ENCODE measurements around the gene ST3GAL6. TPM values are rescaled to one million over a fixed set of nuclear protein-coding genes. Genes with fewer than 3 reads are reported as not detected.

The ST3GAL6 gene
- total RNA-seq, 1 donor from 2014 or later: 11.2 TPM

DNA sequence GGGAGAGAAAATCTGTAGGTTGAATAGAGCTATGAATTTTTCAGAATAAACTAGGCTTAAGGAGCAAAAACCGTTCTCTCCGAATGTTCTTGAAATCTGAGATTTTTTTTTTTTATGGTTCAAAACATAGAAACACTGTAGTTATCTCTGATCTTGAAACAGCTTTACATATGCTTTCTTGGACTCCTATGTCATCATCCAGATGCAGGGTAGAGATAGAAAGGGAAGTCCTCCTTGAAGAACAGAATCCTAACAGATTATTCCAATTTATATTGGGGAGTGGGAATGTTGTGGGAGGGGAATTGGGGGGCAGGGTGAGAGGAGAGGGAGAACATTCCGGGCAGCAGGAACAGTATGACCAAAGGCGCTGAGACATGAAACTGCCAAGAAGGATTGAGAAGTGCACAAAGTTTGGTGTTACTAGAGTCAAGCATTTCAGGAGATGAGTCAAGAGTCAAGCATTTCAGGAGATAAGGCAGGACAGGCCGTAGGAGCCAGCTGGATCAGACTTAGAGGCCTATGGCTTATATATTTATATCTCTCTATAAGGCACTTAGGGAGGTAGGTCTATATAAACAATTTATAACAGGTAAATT, 21.9 kb upstream of the ST3GAL6 start:
- DNase-seq: no peak

- DNase-seq: no peak
Observed at GRCh38 chr3:98743071-98743470, 20.1 kb upstream of the ST3GAL6 start.

DNA sequence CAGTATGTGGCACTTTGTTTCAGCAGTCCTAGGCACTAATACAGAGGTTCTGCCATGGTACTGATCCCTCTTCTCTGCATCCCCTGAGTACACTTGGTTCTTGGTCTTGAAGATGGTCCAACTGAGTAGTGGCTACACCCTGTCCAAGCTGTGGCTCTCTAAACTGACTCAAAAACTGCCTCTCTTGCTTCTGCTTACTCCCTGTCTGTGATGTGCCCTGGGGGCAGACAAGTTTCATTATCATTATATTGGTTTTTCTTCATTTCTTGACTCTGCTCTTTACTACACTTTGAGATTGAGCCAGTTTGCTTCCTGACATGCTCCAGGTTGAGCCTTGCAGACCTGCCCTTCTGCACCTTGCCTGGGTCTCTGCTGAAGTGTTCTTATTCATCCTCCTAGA, 18.9 kb upstream of the ST3GAL6 start:
- DNase-seq: no peak

DNA sequence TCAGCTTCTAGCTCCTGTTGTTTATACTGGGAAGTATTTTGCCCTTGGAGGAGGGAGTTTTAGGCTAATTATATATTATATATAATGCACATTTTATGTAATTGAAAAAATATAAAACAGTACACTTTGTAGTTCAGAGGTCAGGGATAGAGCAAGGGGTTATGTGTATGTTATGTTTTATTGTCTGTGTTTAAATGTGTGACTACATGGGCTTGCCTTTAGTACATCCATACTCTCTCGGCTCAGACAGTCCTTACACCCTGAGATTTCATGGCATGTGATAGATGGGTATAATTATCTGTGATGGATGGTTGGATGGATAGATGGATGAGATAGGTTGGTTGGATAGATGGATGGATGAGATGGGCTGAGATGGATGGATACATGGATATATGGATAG, 17.4 kb upstream of the ST3GAL6 start:
- DNase-seq: no peak

- no peak for DNase-seq
Observed at GRCh38 chr3:98746122-98746521, 17.0 kb upstream of the ST3GAL6 start.

- DNase-seq: no peak
Observed at GRCh38 chr3:98746882-98747281, 16.3 kb upstream of the ST3GAL6 start.

DNA sequence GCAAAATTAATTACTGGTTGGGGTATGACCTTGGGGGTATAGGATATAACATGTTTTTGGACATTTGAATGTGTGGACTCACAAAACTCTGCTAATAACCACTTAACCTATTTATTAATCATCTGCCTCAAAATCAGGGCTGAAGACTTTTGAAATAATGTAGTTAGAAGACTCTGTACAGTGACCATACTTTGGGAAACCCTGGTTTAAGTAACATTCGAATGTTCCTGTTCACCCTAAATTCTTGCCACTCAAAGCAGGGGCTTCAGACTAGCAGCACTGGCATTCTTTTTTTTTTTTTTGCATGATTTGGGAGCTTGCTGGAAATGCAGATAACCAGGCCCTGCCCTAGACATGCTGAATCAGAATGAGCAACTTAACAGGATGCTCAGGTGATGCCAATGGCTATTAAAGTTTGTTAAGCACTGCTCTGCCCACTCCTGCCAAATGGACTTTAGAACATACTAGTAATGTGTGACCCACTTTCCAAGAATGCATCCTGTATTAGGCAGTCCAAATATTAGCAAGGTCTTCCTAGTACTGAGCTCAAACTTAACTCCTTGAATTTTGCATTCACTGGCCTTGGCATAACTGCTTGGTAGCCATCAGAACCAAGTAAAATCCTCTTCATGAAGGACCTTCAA, 12.7 kb upstream of the ST3GAL6 start:
- no peak for DNase-seq

DNA sequence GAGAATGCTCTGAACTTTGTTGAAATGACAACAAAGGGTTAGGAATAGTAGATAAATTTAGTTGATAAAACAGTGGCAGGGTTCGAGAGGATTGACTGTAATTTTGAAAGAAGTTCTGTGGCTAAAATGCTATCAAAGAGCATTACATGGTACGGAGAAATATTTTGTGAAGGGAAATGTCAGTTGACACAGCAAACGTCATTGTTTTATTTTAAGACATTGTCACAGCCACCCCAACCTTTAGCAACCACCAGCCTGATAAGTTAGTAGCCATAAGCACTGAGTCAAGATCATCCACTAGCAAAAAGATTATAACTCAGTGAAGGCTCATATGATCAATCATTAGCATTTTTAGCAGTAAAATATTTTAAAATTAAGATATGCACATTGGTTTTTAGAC, 8.7 kb upstream of the ST3GAL6 start:
- DNase-seq: no peak

GRCh38 chr3:98755601-98756000, 7.5 kb upstream of the ST3GAL6 start:
- no peak for DNase-seq

DNA sequence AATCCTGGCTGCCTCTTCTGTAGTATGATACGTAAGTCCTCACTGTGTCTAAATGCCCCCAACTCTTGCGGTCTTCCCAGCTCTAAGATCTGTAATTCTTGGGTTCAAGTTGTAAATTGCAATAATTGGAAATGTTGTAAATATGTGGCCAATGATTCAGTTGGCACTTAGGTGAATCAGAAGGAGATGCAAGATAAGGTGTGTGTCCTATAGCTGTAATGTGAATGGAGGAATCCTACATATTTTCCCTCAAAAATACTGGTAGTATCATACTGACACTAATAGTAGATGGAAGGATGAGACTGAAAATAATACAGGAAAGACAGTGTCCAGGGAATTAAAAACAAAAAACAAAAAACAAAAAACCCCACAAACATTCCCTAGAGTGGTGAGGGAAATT, 3.5 kb upstream of the ST3GAL6 start:
- no peak for DNase-seq

GRCh38 chr3:98761643-98762229, 1.4 kb upstream of the ST3GAL6 start:
- DNase-seq: no peak

GRCh38 chr3:98763819-98764418, 779 bp downstream of the ST3GAL6 start:
- no peak for DNase-seq

DNA sequence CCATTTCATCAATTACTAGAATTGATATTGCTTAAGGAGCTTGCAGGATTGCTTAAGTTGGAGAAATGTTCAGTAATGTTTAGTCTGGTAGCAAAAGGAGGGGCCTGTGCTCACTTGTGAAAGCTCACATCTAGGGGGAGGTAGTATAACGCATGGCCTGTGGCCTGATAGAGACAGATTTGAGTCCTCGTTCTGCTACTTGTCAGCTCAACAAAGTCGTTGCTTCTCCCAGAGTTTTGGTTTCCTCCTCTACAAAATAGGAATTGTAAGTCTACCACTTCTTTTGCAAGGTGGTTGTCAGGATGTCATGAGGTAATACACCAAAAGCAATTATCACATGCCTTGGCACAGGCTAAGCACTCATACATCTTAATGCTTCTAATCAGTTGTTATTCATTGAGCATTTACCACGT, 1.3 kb downstream of the ST3GAL6 start:
- no peak for DNase-seq

- DNase-seq: no peak
Observed at GRCh38 chr3:98765721-98766120, 2.6 kb downstream of the ST3GAL6 start.

GRCh38 chr3:98766924-98767323, 3.8 kb downstream of the ST3GAL6 start:
- no peak for DNase-seq

DNA sequence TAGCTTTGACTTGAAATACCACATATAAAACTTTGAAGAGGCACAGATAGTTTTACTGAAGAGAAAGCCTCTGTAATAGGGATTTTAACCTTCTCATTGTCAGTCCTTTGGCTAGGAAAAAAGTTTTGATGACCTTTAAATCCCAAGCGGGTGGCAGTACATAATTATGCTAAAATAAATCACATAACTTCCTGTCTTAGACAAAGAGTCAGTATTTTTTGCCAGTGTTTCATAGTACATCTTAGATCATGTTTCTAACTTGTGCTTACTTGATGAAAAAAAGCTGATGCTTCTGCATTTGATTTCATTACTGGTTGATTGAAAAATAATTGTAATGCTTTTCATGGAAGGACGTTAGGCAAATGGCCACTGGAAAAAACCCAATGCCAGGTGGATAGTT, 5.8 kb downstream of the ST3GAL6 start:
- no peak for DNase-seq

GRCh38 chr3:98769448-98769847, 6.3 kb downstream of the ST3GAL6 start:
- DNase-seq: no peak

DNA sequence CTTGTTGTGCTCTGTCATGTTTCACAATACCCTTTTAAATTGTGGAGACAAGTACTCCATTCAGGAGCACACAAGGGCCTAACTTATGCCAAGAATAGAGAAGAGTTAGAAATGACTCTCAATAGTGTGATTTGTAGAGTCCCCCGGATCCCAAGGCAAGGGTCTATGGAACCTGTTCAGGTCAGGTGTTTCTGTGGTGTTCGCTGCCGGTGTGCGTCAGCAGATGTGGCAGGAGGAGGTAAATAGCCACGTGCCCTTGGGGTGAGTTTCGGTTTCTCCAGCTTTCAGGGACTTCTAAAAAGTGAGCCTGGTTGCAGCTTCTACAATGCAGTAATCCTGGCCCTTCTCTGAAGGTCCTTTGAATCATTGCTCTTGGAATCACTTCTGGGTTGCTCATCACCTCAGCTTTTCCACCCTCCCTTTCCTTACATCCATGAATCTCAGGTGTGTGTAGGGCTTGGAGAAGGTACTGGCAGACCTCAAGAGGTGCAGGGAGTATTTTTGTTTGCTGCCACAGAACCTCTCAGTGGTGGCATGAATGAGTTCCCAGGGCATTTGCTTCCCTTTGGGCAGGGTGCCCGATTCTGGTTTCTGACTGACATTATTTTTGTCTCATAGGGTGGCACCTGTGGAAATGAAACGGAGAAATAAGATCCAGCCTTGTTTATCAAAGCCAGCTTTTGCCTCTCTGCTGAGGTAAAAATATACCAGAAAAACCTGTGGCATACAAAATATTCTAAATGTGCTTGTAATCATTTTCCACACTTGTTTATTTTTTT, 7.3 kb downstream of the ST3GAL6 start:
- no peak for DNase-seq

DNA sequence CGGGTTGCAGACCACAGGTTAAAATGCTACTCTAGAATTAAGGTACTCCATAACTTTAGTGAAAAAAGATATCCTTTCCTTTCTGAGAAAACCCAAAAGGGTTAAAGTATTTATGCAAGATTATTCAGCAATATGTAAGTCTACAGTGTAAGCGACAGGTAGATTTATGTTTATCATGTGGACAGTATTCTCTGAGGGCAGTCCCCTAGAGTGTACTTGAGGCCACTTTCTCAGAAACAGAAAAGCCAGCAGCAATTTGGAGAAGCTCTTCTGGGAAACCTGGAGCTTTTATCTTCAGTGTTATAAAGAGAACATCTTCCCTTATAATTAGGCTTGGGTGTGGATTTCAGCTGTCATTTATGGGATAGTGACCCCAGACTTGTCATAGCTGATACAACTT, 8.9 kb downstream of the ST3GAL6 start:
- DNase-seq: no peak

GRCh38 chr3:98775459-98776139, 12.5 kb downstream of the ST3GAL6 start:
- DNase-seq: no peak

- no peak for DNase-seq
Observed at GRCh38 chr3:98776140-98776493, 13.0 kb downstream of the ST3GAL6 start.

DNA sequence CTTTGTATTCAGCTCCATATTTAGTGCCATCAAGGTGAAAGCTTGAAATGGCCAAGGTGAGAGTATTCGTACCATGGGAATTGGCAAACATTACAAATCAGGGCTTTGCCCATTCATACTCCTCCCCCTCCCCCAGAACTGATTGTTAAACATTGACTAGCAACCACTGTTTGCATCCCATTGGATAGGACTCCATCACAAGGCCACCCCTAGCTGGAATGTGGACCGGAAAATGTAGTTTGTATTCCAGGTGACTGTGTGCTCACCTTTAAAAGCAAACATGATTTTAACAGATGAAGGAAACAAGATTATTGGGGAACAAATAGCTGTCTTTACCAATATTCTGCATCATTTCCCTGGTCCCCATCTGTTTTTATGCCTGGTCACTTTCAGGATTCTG, 14.1 kb downstream of the ST3GAL6 start:
- DNase-seq: no peak

Measured in skin of body (tissue), 2 donors.